Measurements from ENCODE around the gene LRRC2.

LRRC2 gene

GRCh38 chr3:46505953-46506352, 60.1 kb downstream of the LRRC2 start:
- H3K9me3 ChIP-seq (ENCODE audit: insufficient read depth, low read length, severe bottlenecking), result no peaks in the 10 kb centered on the region
- H3K4me1 ChIP-seq (ENCODE audit: insufficient read depth, low read length), result peaks cover 11% of the 10 kb centered on the region
- DNase-seq (no peak), ATAC-seq (ENCODE audit: insufficient read depth, low read depth) (no peak)
- no peaks in the 10 kb centered on the region for H3K79me2 ChIP-seq (ENCODE audit: insufficient read depth, low read length)
- no peaks in the 10 kb centered on the region for H3K27me3 ChIP-seq (ENCODE audit: insufficient read depth, low read length, poor library complexity)
- no peaks in the 10 kb centered on the region for H4K20me1 ChIP-seq (ENCODE audit: insufficient read depth, low read length)
- H3K4me3 ChIP-seq (ENCODE audit: low read depth in 1 of 2, low read length in 2 of 2), result no peak overlapping the region
- H2AFZ ChIP-seq (ENCODE audit: low read depth, low read length), result no peak overlapping the region
- no peak overlapping the region for H3K4me2 ChIP-seq (ENCODE audit: insufficient read depth, low read length)
- H3K36me3 ChIP-seq (ENCODE audit: insufficient read depth, low read length), result no peaks in the 10 kb centered on the region
- no peak overlapping the region for H3K27ac ChIP-seq (ENCODE audit: low read length)
- H3K9ac ChIP-seq (ENCODE audit: low read depth, low read length), result no peak overlapping the region
- TF ChIP-seq EZH2 (IDR thresholded peaks at IDR 0.05; ENCODE audit: borderline replicate concordance, low read depth, low read length, severe bottlenecking), result no peak
- TF ChIP-seq, protein P1, sequence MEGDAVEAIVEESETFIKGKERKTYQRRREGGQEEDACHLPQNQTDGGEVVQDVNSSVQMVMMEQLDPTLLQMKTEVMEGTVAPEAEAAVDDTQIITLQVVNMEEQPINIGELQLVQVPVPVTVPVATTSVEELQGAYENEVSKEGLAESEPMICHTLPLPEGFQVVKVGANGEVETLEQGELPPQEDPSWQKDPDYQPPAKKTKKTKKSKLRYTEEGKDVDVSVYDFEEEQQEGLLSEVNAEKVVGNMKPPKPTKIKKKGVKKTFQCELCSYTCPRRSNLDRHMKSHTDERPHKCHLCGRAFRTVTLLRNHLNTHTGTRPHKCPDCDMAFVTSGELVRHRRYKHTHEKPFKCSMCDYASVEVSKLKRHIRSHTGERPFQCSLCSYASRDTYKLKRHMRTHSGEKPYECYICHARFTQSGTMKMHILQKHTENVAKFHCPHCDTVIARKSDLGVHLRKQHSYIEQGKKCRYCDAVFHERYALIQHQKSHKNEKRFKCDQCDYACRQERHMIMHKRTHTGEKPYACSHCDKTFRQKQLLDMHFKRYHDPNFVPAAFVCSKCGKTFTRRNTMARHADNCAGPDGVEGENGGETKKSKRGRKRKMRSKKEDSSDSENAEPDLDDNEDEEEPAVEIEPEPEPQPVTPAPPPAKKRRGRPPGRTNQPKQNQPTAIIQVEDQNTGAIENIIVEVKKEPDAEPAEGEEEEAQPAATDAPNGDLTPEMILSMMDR (IDR thresholded peaks at IDR 0.05; ENCODE audit: borderline replicate concordance, extremely low read depth, low read length, poor library complexity, severe bottlenecking), result no peak

- Histone ChIP-seq H3K36me3 (ENCODE audit: insufficient read depth, low read length) (no peaks in the 10 kb centered on the region), H3K4me3 (ENCODE audit: low read depth in 1 of 2, low read length in 2 of 2) (no peak overlapping the region), H3K79me2 (ENCODE audit: insufficient read depth, low read length) (no peaks in the 10 kb centered on the region), H3K9ac (ENCODE audit: low read depth, low read length) (no peak overlapping the region), H3K4me2 (ENCODE audit: insufficient read depth, low read length) (no peak overlapping the region), H4K20me1 (ENCODE audit: insufficient read depth, low read length) (no peaks in the 10 kb centered on the region), H3K27me3 (ENCODE audit: insufficient read depth, low read length, poor library complexity) (no peaks in the 10 kb centered on the region), H3K4me1 (ENCODE audit: insufficient read depth, low read length) (peaks cover 21% of the 10 kb centered on the region), H2AFZ (ENCODE audit: low read depth, low read length) (no peak overlapping the region), H3K9me3 (ENCODE audit: insufficient read depth, low read length, severe bottlenecking) (no peaks in the 10 kb centered on the region), H3K27ac (ENCODE audit: low read length) (no peak overlapping the region)
- DNase-seq (no peak), ATAC-seq (ENCODE audit: insufficient read depth, low read depth) (no peak)
- no peak for TF ChIP-seq EZH2 (IDR thresholded peaks at IDR 0.05; ENCODE audit: borderline replicate concordance, low read depth, low read length, severe bottlenecking)
- TF ChIP-seq, protein P1 (IDR thresholded peaks at IDR 0.05; ENCODE audit: borderline replicate concordance, extremely low read depth, low read length, poor library complexity, severe bottlenecking), result no peak
These were observed 61.3 kb downstream of the LRRC2 start for GRCh38 chr3:46504789-46505188.

DNA sequence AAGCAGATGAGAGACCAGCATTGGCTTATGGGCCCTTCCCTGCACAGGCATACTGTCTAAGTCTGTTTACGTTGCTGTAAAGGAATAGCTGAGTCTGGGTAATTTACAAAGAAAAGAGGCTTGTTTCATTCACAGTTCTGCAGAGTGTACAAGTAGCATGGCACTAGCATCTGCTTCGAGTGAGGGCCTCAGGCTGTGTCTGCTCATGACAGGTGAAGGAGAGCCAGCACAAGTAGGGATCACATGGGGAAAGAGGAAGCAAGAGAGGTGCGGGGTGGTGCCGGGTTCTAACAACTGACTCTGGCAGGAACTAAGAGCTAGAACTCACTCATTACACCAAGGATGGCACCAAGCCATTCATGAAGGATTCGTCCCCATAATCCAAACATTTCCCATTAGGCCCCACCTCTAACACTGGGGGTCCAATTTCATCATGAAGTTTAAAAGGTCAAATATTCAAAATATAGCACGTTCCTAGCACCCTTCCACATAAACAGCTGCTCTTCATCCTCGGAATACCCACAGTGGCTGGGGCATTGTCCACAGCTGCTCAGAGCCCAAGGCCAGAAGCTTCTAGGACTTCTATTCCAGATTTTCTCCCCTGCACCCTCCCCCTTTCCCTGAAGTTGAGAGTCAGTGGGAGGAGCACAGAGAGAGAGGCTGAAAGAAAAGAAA, 62.8 kb downstream of the LRRC2 start:
- no peaks in the 10 kb centered on the region for H3K9me3 ChIP-seq (ENCODE audit: insufficient read depth, low read length, severe bottlenecking)
- no peak overlapping the region for H3K4me2 ChIP-seq (ENCODE audit: insufficient read depth, low read length)
- no peak overlapping the region for H3K9ac ChIP-seq (ENCODE audit: low read depth, low read length)
- no peaks in the 10 kb centered on the region for H3K27me3 ChIP-seq (ENCODE audit: insufficient read depth, low read length, poor library complexity)
- H3K4me1 ChIP-seq (ENCODE audit: insufficient read depth, low read length), result peaks cover 22% of the 10 kb centered on the region
- H3K27ac ChIP-seq (ENCODE audit: low read length), result peak overlapping the region; percentile 36
- TF ChIP-seq, protein P1 (IDR thresholded peaks at IDR 0.05; ENCODE audit: borderline replicate concordance, extremely low read depth, low read length, poor library complexity, severe bottlenecking), result no peak
- TF ChIP-seq EZH2 (IDR thresholded peaks at IDR 0.05; ENCODE audit: borderline replicate concordance, low read depth, low read length, severe bottlenecking), result no peak
- no peaks in the 10 kb centered on the region for H3K36me3 ChIP-seq (ENCODE audit: insufficient read depth, low read length)
- no peaks in the 10 kb centered on the region for H3K79me2 ChIP-seq (ENCODE audit: insufficient read depth, low read length)
- no peak overlapping the region for H3K4me3 ChIP-seq (ENCODE audit: low read depth in 1 of 2, low read length in 2 of 2)
- ATAC-seq (ENCODE audit: insufficient read depth, low read depth) (no peak), DNase-seq (no peak)
- H4K20me1 ChIP-seq (ENCODE audit: insufficient read depth, low read length), result no peaks in the 10 kb centered on the region
- peak overlapping the region; percentile 34 for H2AFZ ChIP-seq (ENCODE audit: low read depth, low read length)

Data from DND-41 (cell line).